GM12864 (cell line): ENCODE data around the gene ENTPD7.

ENCODE experiments used
- DNase-seq: peaks from one replicate; pipeline ENCODE4 v3.0.0-alpha.2; 2011; ENCODE audit warnings: low read depth
- H3K4me3 ChIP-seq: 2 replicates; pipeline ENCODE4 v1.5.1; 2011; ENCODE audit warnings: mild to moderate bottlenecking, low read depth, low read length, control low read depth
- CTCF ChIP-seq: IDR thresholded peaks from 2 replicates; pipeline ENCODE4 v1.5.1; 2011; ENCODE audit warnings: low read depth, mild to moderate bottlenecking, moderate library complexity, low read length, control low read depth, inconsistent platforms; ENCODE audit errors: missing control alignments

The ENTPD7 gene

GRCh38 chr10:99708428-99709012 is 49.2 kb downstream of the ENTPD7 start:
- TF ChIP-seq CTCF, result no peak
- H3K4me3 ChIP-seq, result no peak overlapping the region
- no peak for DNase-seq

GRCh38 chr10:99709480-99710229 is 50.3 kb downstream of the ENTPD7 start:
- DNase-seq, result no peak
- no peak for TF ChIP-seq CTCF
- no peak overlapping the region for H3K4me3 ChIP-seq

GRCh38 chr10:99711129-99711719 is 51.9 kb downstream of the ENTPD7 start:
- DNase-seq, result peak; percentile 16

GRCh38 chr10:99714446-99714845 is 55.1 kb downstream of the ENTPD7 start:
- no peak for TF ChIP-seq CTCF
- no peak for DNase-seq
- no peak overlapping the region for H3K4me3 ChIP-seq

More at GRCh38 chr10:99711129-99711719, 51.9 kb downstream of the ENTPD7 start:
- TF ChIP-seq CTCF, result peak; percentile 48
- H3K4me3 ChIP-seq, result no peak overlapping the region

- no peak for TF ChIP-seq CTCF
- DNase-seq, result no peak
- no peak overlapping the region for H3K4me3 ChIP-seq
These were observed 61.1 kb downstream of the ENTPD7 start for GRCh38 chr10:99720387-99720786.

GRCh38 chr10:99730026-99730425 is 70.7 kb downstream of the ENTPD7 start:
- TF ChIP-seq CTCF, result no peak
- H3K4me3 ChIP-seq, result no peak overlapping the region
- no peak for DNase-seq
